ENCODE measurements around the gene TNFRSF1A.

Gene TNFRSF1A

GRCh38 chr12:6341417-6342139, at the start of gene TNFRSF1A:
TSS of gene TNFRSF1A (minus strand) at chr12:6342076. CDS start at chr12:6341814, 262 bp downstream.
- peak; percentile 88 for DNase-seq

- DNase-seq = no peak
Measured at GRCh38 chr12:6391013-6391412, 49.1 kb upstream of the TNFRSF1A start.

- DNase-seq = no peak
Measured at GRCh38 chr12:6390084-6390799, 48.4 kb upstream of the TNFRSF1A start.

- no peak for DNase-seq
Measured at GRCh38 chr12:6387541-6387940, 45.7 kb upstream of the TNFRSF1A start.

GRCh38 chr12:6386491-6386890, 44.6 kb upstream of the TNFRSF1A start:
- no peak for DNase-seq

GRCh38 chr12:6386038-6386437, 44.2 kb upstream of the TNFRSF1A start:
- no peak for DNase-seq

GRCh38 chr12:6384499-6385436, 42.9 kb upstream of the TNFRSF1A start:
- no peak for DNase-seq

- peak; percentile 82 for DNase-seq
Measured at GRCh38 chr12:6383572-6384498, 42.0 kb upstream of the TNFRSF1A start, which contains the start of gene LTBR. TSS of gene LTBR (plus strand) at chr12:6384162. CDS start at chr12:6384359, 197 bp downstream.

- no peak for DNase-seq
Measured at GRCh38 chr12:6382982-6383381, 41.1 kb upstream of the TNFRSF1A start.

- no peak for DNase-seq
Measured at GRCh38 chr12:6382371-6382770, 40.5 kb upstream of the TNFRSF1A start.

- no peak for DNase-seq
Measured at GRCh38 chr12:6380141-6381121, 38.6 kb upstream of the TNFRSF1A start.

- no peak for DNase-seq
Measured at GRCh38 chr12:6378709-6379472, 37.0 kb upstream of the TNFRSF1A start.

GRCh38 chr12:6377667-6377994, 35.8 kb upstream of the TNFRSF1A start:
- no peak for DNase-seq

- DNase-seq = no peak
Measured at GRCh38 chr12:6376870-6377666, 35.2 kb upstream of the TNFRSF1A start.

GRCh38 chr12:6376079-6376869, 34.4 kb upstream of the TNFRSF1A start:
- peak; percentile 72 for DNase-seq

- DNase-seq = no peak
Measured at GRCh38 chr12:6375269-6376078, 33.6 kb upstream of the TNFRSF1A start, which contains the start of gene SCNN1A. TSS of gene SCNN1A (minus strand) at chr12:6375563. CDS start at chr12:6374783, 780 bp downstream.

- no peak for DNase-seq
Measured at GRCh38 chr12:6374786-6375160, 32.9 kb upstream of the TNFRSF1A start.
